Panc1 (cell line): ENCODE measurements around the gene MYLIP. TPM values are rescaled to one million over a fixed set of nuclear protein-coding genes. Genes with fewer than 3 reads are reported as not detected.

ENCODE experiments used
- ATAC-seq: fragments of 200-7000 bp; cut with Tn5 transposase; 2 replicates; pipeline ENCODE4 v1.9.1; 2020; ENCODE audit warnings: mild to moderate bottlenecking, moderate library complexity
- BruUV-seq: library from RNA; stranded (reverse); fragments of 400-500 nt; replicated peaks from 2 replicates; lab custom pipeline; 2021; lab: Mats Ljungman, UMichigan
- CTCF ChIA-PET: fragments of 300-600 bp; sonication (Branson Sonifier 250); formaldehyde crosslinking; loops from one replicate; lab custom pipeline; 2022; ENCODE audit warnings: antibody characterized with exemption; lab: Charles Lee
- POLR2A ChIA-PET: fragments of 300-600 bp; sonication (Branson Sonifier 250); formaldehyde crosslinking; loops from one replicate; lab custom pipeline; 2022; ENCODE audit warnings: antibody characterized with exemption; lab: Charles Lee
- DNase-seq: peaks from one replicate; pipeline ENCODE4 v3.0.0-alpha.2; 2010; ENCODE audit warnings: low read depth, low spot score
- H3K27ac ChIP-seq: 2 replicates; pipeline ENCODE4 v1.5.1; 2011; ENCODE audit warnings: mild to moderate bottlenecking, low read length, inconsistent platforms
- H3K27me3 ChIP-seq: fragments of 200-500 bp; sonication (Bioruptor generic); 2 replicates; pipeline ENCODE4 v1.6.0; 2014; ENCODE audit warnings: low read length, inconsistent platforms; ENCODE audit not compliant: control insufficient read depth, insufficient read depth
- H3K36me3 ChIP-seq: fragments of 200-500 bp; sonication (Bioruptor generic); 2 replicates; pipeline ENCODE4 v1.5.1; 2014; ENCODE audit warnings: inconsistent platforms, mild to moderate bottlenecking, low read length, moderate library complexity; ENCODE audit not compliant: control insufficient read depth, insufficient read depth
- H3K4me1 ChIP-seq: 2 replicates; pipeline ENCODE4 v1.5.1; 2011; ENCODE audit warnings: inconsistent platforms, mild to moderate bottlenecking, low read length, moderate library complexity; ENCODE audit not compliant: control insufficient read depth, insufficient read depth
- H3K4me3 ChIP-seq, 2 experiments: 2 replicates each; pipeline ENCODE4 v1.5.1; 2011 to 2012; ENCODE audit warnings: low read depth in 2 of 2, low read length in 2 of 2, mild to moderate bottlenecking in 2 of 2, inconsistent platforms in 1 of 2, moderate library complexity in 1 of 2
- H3K9me3 ChIP-seq: fragments of 200-500 bp; sonication (Bioruptor generic); 2 replicates; pipeline ENCODE4 v1.5.1; 2014; ENCODE audit warnings: low read depth, mild to moderate bottlenecking, inconsistent platforms, low read length, moderate library complexity; ENCODE audit not compliant: control insufficient read depth, insufficient read depth
- CTCF ChIP-seq: fragments of 450-650 bp; IDR thresholded peaks from 2 replicates; pipeline ENCODE4 v1.5.1; 2017; ENCODE audit warnings: mild to moderate bottlenecking
- POLR2AphosphoS5 ChIP-seq: IDR thresholded peaks from 2 replicates; pipeline ENCODE4 v1.6.1; 2012; ENCODE audit warnings: mild to moderate bottlenecking, low read depth, low read length, moderate library complexity
- REST ChIP-seq, 2 experiments: IDR thresholded peaks; 2 replicates each; pipeline ENCODE4 v1.6.1; 2011 to 2012; ENCODE audit warnings: low read depth in 2 of 2, control low read depth in 1 of 2, low read length in 1 of 2, mild to moderate bottlenecking in 1 of 2, moderate library complexity in 1 of 2; ENCODE audit not compliant: insufficient read depth in 1 of 2
- SIN3A ChIP-seq: IDR thresholded peaks from 2 replicates; pipeline ENCODE4 v1.6.1; 2012; ENCODE audit warnings: low read depth, mild to moderate bottlenecking, low read length, moderate library complexity, borderline replicate concordance; ENCODE audit not compliant: insufficient read depth
- TCF7L2 ChIP-seq: IDR thresholded peaks from 2 replicates; pipeline ENCODE4 v1.6.1; 2011; ENCODE audit warnings: mild to moderate bottlenecking, low read depth, low read length, inconsistent platforms
- in situ Hi-C: cut with HindIII; loops from 2 replicates; pipeline ENCODE4 v1.10.0; 2016; ENCODE audit warnings: low sequenced_read_pairs, low pct_unique_long_range_greater_than_20kb
- intact Hi-C: fragments of 100-400 bp; cut with micrococcal nuclease; formaldehyde crosslinking; loops from one replicate; pipeline ENCODE4 v1.10.0; 2022; ENCODE audit not compliant: unreplicated experiment
- total RNA-seq: library from RNA; stranded (reverse); gene quantifications from one replicate; pipeline ENCODE4 v1.2.1, GENCODE V29; 2021; ENCODE audit not compliant: unreplicated experiment

Gene MYLIP
- total RNA-seq, 1 experiment from 2014 or later = 12.7 TPM

GRCh38 chr6:16134430-16134829, 5.5 kb downstream of the MYLIP start:
- H3K27ac ChIP-seq = no peak overlapping the region
- TF ChIP-seq SIN3A (no peak), REST (IDR thresholded peaks at IDR 0.05; ENCODE audit: insufficient read depth in 1 of 2, low read depth in 2 of 2, low read length in 1 of 2) (no peak), POLR2AphosphoS5 (no peak), TCF7L2 (no peak), CTCF (no peak)
- ChIA-PET POLR2A (no interaction called here), CTCF (no interaction called here)
- in situ Hi-C loops = no loop called here
- H3K4me3 ChIP-seq = no peak overlapping the region
- intact Hi-C loops = loop anchor here (5.0 kb wide), 1 partner anchor 48 kb away; no protein-coding TSS in a partner anchor
- peaks cover 15% of the 10 kb centered on the region for H3K36me3 ChIP-seq
- ATAC-seq (no peak), DNase-seq (no peak)
- H3K4me1 ChIP-seq = peaks cover 46% of the 10 kb centered on the region
- no peaks in the 10 kb centered on the region for H3K9me3 ChIP-seq
- H3K27me3 ChIP-seq = no peaks in the 10 kb centered on the region
- BruUV-seq = no TSS peak

GRCh38 chr6:16135066-16135465, 6.2 kb downstream of the MYLIP start:
- CTCF ChIA-PET = no interaction called here
- Histone ChIP-seq H3K27ac (peak overlapping the region; percentile 21; the same call in 1 of the 2 replicates), H3K4me3 (no peak overlapping the region), H3K36me3 (peaks cover 12% of the 10 kb centered on the region; the same call in 1 of the 2 replicates), H3K27me3 (no peaks in the 10 kb centered on the region), H3K4me1 (peaks cover 46% of the 10 kb centered on the region), H3K9me3 (no peaks in the 10 kb centered on the region)
- BruUV-seq = no TSS peak
- in situ Hi-C loops = no loop called here
- no peak for DNase-seq
- intact Hi-C loops = no loop called here
- POLR2A ChIA-PET = no interaction called here
- no peak for ATAC-seq
- no peak for TF ChIP-seq TCF7L2

GRCh38 chr6:16136091-16136490, 7.2 kb downstream of the MYLIP start:
- peaks cover 46% of the 10 kb centered on the region for H3K4me1 ChIP-seq

More at GRCh38 chr6:16136091-16136490, 7.2 kb downstream of the MYLIP start:
- ATAC-seq (no peak), DNase-seq (no peak)
- no TSS peak for BruUV-seq
- POLR2A ChIA-PET = no interaction called here
- Histone ChIP-seq H3K27ac (no peak overlapping the region), H3K36me3 (peaks cover 12% of the 10 kb centered on the region; the same call in 1 of the 2 replicates), H3K27me3 (no peaks in the 10 kb centered on the region), H3K9me3 (no peaks in the 10 kb centered on the region), H3K4me3 (no peak overlapping the region)
- TF ChIP-seq REST (IDR thresholded peaks at IDR 0.05; ENCODE audit: insufficient read depth in 1 of 2, low read depth in 2 of 2, low read length in 1 of 2) (no peak), CTCF (no peak), TCF7L2 (no peak), POLR2AphosphoS5 (no peak), SIN3A (no peak)
- intact Hi-C loops (no loop called here), in situ Hi-C loops (no loop called here)
- CTCF ChIA-PET = interaction anchor here (0.6 to 0.8 kb wide), 2 partner anchors 11 to 46 kb away, joined by 5 read pairs; no protein-coding TSS in a partner anchor
